K562 (cell line): ENCODE data around the gene HOXD9. TPM values are rescaled to one million over a fixed set of nuclear protein-coding genes. Genes with fewer than 3 reads are reported as not detected.

Source experiments
- CBX3 ChIP-seq, 2 experiments: IDR thresholded peaks; 1 replicate in 1 of 2; 2 replicates in 1 of 2; pipeline ENCODE4 v1.6.1; 2012; ENCODE audit warnings: inconsistent platforms in 2 of 2, low read length in 2 of 2, borderline replicate concordance in 1 of 2, control low read depth in 1 of 2
- CREB1 ChIP-seq, 2 experiments: sonication (generic) in 1 of 2; formaldehyde crosslinking in 1 of 2; IDR thresholded peaks; 2 replicates each; pipeline versions ENCODE4 v1.6.1 to v1.8.0; 2012 to 2022; ENCODE audit warnings: inconsistent platforms in 1 of 2, mild to moderate bottlenecking in 1 of 2, missing genetic modification reagents in 1 of 2, moderate library complexity in 1 of 2
- FOS ChIP-seq: IDR thresholded peaks from 3 replicates; pipeline ENCODE4 v1.6.1; 2011; ENCODE audit not compliant: insufficient read length; ENCODE audit errors: extremely low read depth
- GTF2F1 ChIP-seq: IDR thresholded peaks from 2 replicates; pipeline ENCODE4 v1.6.1; 2011; ENCODE audit warnings: low read depth, low read length, improper control_type of control experiment
- HMG20B ChIP-seq: fragments of 250-450 bp; sonication (Bioruptor Pico); IDR thresholded peaks from 2 replicates; pipeline ENCODE4 v1.5.0; 2021; ENCODE audit warnings: mild to moderate bottlenecking
- JUNB ChIP-seq: fragments of 450-650 bp; formaldehyde crosslinking; conservative IDR thresholded peaks from 2 replicates; pipeline ENCODE4 v1.4.0; 2020; ENCODE audit warnings: mild to moderate bottlenecking
- NUFIP1 ChIP-seq: fragments of 450-650 bp; IDR thresholded peaks from 2 replicates; pipeline ENCODE4 v1.6.1; 2018; ENCODE audit not compliant: partially characterized antibody
- POLR2AphosphoS5 ChIP-seq: IDR thresholded peaks from 2 replicates; pipeline ENCODE4 v1.6.1; 2011; ENCODE audit warnings: mild to moderate bottlenecking, low read depth, low read length, moderate library complexity; ENCODE audit not compliant: control insufficient read depth, insufficient read depth
- ZBTB17 ChIP-seq: fragments of 450-650 bp; formaldehyde crosslinking; IDR thresholded peaks from 2 replicates; pipeline ENCODE4 v1.4.0; 2020; ENCODE audit warnings: mild to moderate bottlenecking
- ZNF23 ChIP-seq: fragments of 250-450 bp; sonication (Bioruptor Pico); IDR thresholded peaks from 2 replicates; pipeline ENCODE4 v1.4.0; 2020; ENCODE audit warnings: mild to moderate bottlenecking
- ZNF76 ChIP-seq: fragments of 250-450 bp; sonication (Bioruptor Pico); IDR thresholded peaks from 2 replicates; pipeline ENCODE4 v1.4.0; 2020; ENCODE audit warnings: mild to moderate bottlenecking, moderate library complexity, borderline replicate concordance
- polyA plus RNA-seq, 8 experiments: library from polyadenylated mRNA; depleted of rRNA in 4 of 8; stranded (reverse) in 5 of 8; unstranded in 3 of 8; fragments of >200 nt; fragmentation: Nextera tagmentation in 2 of 8; fragmentation: Illumina TruSeq in 1 of 8; extraction: Ambion mirVana in 2 of 8; extraction: Trizol in 1 of 8; gene quantifications; 2 replicates each; pipeline versions ENCODE4 v1.2.1 to v1.2.3, GENCODE V29; 2011 to 2014; ENCODE audit warnings: inconsistent platforms in 1 of 8, missing spikeins in 1 of 8
- total RNA-seq, 7 experiments: library from RNA; depleted of rRNA in 6 of 7; stranded (reverse); fragments of >200 nt in 6 of 7; fragmentation: Illumina TruSeq in 2 of 7; extraction: Trizol in 2 of 7; gene quantifications; 2 replicates each; pipeline versions ENCODE4 v1.2.1 to v1.2.3, GENCODE V29; 2011 to 2021; ENCODE audit warnings: low replicate concordance in 1 of 7
- TF ChIP-seq, protein P1 (sequence below): sonication (generic); formaldehyde crosslinking; IDR thresholded peaks from 2 replicates; pipeline ENCODE4 v1.8.1; 2023; ENCODE audit warnings: mild to moderate bottlenecking, missing genetic modification reagents
- TF ChIP-seq, protein P2 (sequence below), 2 experiments: fragments of 450-650 bp in 1 of 2; sonication (generic) in 1 of 2; formaldehyde crosslinking; conservative IDR thresholded peaks; 2 replicates each; pipeline versions ENCODE4 v1.4.0 to v1.8.1; 2020 to 2022; ENCODE audit warnings: mild to moderate bottlenecking in 1 of 2, missing genetic modification reagents in 1 of 2
- TF ChIP-seq, protein P3 (sequence below): IDR thresholded peaks from 2 replicates; pipeline ENCODE4 v1.6.1; 2011; ENCODE audit not compliant: insufficient read length; ENCODE audit errors: extremely low read depth

HOXD9 gene
- total and polyA plus RNA-seq, 9 of the 15 experiments (the other 6 are each of a cell fraction or from before 2014, with no cell fraction given), result not detected

DNA sequence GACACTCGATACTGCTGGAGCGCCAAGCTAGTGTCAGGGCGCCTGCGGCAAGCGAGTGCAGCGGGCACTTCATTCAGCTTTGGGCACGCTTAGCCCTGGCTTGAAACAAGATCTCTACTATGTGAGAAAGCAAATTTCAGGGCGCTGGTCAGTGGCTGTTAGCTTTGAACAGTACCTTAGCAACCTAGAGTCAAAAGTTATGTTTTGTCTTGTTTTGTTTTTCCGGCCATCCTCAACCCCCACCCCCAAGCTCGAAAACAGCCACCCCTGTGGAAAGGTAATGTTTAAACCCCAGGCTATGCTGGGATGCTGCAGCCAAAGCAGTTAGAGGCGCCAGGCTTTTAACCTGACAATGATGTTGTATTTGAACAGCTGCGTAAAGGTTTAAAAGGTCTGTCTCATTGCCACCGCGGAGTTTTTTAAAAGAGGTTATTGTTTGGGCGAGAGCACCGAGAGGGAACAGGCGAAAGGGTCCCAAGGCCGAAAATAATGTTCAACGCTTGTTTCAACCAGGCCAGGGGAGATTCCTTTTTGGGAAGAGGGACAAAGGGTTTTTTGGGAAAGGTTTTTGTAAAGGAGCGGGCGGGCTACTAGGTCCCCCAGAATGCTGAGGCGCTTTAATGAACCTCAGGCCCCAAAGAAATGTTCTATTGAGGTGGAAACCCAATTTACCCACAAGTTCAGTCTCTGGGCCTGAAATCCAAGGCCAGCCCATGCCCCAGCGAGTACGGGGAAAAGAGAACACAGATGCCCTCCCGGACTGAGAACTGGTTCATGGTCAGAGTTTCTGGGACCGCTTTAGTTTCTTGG lies 8.2 kb upstream of the HOXD9 start (continued):
- TF ChIP-seq, protein P1, sequence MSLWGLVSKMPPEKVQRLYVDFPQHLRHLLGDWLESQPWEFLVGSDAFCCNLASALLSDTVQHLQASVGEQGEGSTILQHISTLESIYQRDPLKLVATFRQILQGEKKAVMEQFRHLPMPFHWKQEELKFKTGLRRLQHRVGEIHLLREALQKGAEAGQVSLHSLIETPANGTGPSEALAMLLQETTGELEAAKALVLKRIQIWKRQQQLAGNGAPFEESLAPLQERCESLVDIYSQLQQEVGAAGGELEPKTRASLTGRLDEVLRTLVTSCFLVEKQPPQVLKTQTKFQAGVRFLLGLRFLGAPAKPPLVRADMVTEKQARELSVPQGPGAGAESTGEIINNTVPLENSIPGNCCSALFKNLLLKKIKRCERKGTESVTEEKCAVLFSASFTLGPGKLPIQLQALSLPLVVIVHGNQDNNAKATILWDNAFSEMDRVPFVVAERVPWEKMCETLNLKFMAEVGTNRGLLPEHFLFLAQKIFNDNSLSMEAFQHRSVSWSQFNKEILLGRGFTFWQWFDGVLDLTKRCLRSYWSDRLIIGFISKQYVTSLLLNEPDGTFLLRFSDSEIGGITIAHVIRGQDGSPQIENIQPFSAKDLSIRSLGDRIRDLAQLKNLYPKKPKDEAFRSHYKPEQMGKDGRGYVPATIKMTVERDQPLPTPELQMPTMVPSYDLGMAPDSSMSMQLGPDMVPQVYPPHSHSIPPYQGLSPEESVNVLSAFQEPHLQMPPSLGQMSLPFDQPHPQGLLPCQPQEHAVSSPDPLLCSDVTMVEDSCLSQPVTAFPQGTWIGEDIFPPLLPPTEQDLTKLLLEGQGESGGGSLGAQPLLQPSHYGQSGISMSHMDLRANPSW (CRISPR knock-in tag), result no peak
- TF ChIP-seq CREB1 (IDR thresholded peaks at IDR 0.05) (no peak), CREB1 (CRISPR knock-in tag; IDR thresholded peaks at IDR 0.05) (no peak), POLR2AphosphoS5 (no peak), CBX3 (IDR thresholded peaks at IDR 0.05; ENCODE audit: borderline replicate concordance in 1 of 2, low read length in 2 of 2) (no peak), FOS (no peak), GTF2F1 (no peak), JUNB (no peak), ZBTB17 (CRISPR knock-in tag) (no peak), NUFIP1 (no peak), HMG20B (CRISPR knock-in tag) (no peak), ZNF76 (CRISPR knock-in tag) (no peak), ZNF23 (no peak)
- TF ChIP-seq, protein P2, sequence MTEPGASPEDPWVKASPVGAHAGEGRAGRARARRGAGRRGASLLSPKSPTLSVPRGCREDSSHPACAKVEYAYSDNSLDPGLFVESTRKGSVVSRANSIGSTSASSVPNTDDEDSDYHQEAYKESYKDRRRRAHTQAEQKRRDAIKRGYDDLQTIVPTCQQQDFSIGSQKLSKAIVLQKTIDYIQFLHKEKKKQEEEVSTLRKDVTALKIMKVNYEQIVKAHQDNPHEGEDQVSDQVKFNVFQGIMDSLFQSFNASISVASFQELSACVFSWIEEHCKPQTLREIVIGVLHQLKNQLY (CRISPR knock-in tag; conservative IDR thresholded peaks at IDR 0.05), result no peak
- TF ChIP-seq, protein P3, sequence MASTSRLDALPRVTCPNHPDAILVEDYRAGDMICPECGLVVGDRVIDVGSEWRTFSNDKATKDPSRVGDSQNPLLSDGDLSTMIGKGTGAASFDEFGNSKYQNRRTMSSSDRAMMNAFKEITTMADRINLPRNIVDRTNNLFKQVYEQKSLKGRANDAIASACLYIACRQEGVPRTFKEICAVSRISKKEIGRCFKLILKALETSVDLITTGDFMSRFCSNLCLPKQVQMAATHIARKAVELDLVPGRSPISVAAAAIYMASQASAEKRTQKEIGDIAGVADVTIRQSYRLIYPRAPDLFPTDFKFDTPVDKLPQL, result no peak
